ENCODE results near the gene SEZ6L.

DNA sequence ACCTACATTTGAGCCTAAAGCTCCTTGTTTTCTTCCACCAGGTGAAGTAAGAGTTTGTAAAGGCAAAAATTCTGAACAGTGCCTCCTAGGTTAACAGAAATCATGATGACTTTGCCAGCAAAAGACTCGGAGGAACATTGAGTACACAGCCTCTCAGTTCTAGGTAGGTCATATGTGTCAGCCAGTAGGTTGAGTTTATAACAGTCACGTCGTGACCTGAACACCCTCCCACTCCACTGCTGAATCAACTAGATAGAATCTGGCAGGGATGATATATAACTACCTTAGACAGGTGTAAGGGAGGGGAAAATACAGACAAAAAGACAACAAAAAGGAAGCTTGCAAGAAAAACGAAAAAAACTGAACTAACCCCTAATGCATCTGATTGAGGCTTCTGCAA lies 247.0 kb downstream of the SEZ6L start:
- TF ChIP-seq POLR2AphosphoS5 (IDR thresholded peaks at IDR 0.05; ENCODE audit: borderline replicate concordance, low read depth, low read length), result no peak
- no peak for TF ChIP-seq EZH2 (IDR thresholded peaks at IDR 0.05)
- no peak for TF ChIP-seq FOXP2 (optimal IDR thresholded peaks at IDR 0.05; ENCODE audit: control extremely low read depth, extremely low read length, insufficient read depth)
